GM18858 (cell line): ENCODE results near the gene APOL1.

Experiments used
- ATAC-seq: cut with Tn5 transposase; IDR thresholded peaks from one replicate; pipeline ENCODE4 v1.9.1; 2021; ENCODE audit not compliant: unreplicated experiment

The APOL1 gene

DNA sequence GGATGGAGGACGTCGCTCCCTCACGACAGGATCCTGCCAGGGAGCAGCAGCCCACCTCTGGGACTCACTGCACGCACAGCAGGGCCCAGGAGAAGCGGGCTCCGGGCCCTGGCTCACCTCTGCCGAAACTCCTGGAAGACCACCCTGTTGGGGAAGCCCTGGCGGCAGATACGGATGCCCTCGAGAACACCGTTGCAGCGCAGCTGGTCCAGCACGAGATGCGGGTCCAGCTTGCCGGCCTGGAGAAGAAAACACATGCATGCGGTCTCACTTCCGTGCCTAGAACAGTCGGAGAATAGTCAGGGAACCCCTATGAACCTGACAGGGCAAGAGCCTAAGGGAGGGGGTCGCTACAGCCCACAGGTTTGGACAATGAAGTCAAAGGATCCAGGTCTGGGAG lies 52.9 kb downstream of the APOL1 start:
- ATAC-seq = no peak

DNA sequence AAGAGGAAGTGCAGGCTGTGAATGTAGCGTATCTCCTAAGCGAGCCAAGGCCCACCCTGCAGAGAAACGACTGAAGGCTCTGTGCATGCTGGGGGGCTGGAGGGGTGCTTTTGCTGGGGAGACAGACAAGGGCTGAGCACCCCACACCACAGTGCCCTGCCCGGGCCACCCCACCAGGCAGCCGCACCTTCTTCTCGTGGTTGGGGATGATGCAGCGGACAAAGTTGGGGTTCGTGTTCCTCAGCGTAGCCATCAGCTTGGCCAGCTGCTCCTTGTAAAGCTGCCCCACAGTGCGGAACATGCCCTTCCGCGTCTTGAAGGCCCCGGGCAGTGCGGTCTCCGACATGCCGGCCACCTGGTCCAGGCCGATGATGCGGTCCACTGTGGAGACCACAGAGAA lies 53.3 kb downstream of the APOL1 start:
- no peak for ATAC-seq

DNA sequence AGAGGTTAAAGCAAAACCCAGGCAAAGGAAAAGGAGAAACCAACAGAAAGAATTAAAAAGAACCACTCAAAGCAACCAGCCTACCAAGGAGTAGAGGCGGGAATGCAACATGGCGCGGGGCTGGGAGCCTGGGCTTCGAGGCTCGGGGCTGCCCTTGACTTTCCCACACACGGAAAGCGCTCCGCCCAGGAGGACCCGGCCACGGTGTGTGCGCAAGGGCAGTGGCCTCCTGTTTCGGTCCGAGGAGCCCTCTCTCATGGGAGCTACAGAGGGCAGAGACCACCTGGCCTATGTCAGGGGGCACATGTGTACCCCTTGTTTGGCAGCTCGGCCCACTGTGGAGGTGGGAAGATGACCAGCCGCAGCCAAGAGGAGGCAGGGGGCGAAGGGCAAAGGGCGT lies 55.9 kb downstream of the APOL1 start:
- ATAC-seq = no peak

DNA sequence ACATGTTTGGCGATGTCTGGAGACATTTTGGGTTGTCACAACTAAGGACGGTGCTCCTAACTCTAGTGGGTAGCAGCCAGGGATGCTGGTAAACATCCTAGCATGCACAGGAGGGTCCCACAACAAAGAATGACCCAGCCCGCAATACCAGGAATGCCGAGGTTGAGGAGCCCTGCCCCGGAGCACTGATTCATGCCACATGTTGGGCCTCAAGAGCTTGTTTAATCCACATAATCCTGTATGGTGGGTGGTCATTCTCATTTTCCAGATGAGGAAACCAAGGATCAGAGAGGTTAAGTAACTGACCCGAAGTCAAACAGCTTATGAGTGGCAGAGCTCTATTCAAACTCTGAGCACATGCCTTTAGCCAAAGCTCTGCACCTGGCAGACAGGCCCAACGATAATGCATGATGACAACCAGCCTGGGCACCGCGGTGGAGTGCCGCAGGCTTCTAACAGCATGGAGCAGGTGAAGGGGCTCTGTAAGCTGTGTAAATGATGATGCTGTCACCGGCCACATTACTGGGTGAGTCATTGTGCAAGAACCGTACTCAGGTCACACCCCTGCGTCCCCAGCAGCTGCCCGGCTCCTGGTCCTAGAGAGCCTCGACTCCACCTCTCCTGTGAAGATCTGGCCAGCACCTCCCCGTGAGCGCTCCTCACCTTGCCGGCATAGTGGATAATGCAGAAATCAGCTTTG lies 58.6 kb downstream of the APOL1 start:
- ATAC-seq = no peak

DNA sequence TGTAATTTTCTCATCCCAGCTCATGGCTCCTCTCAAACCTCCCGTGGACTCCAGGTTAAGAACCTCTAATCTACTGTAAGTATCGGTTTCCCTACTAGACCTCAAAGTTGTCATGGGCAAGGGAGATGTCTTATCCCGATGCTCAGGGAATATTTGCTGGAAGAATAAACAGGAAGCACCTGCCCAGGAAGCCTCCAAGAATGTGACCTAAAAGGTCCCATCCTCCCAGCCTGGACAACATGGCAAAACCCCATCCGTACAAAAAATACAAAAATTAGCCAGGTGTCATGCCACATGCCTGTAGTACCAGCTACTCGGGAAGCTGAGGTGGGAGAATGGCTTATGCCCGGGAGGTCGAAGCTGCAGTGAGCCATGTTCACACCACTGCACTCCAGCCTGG lies 62.4 kb downstream of the APOL1 start:
- no peak for ATAC-seq

DNA sequence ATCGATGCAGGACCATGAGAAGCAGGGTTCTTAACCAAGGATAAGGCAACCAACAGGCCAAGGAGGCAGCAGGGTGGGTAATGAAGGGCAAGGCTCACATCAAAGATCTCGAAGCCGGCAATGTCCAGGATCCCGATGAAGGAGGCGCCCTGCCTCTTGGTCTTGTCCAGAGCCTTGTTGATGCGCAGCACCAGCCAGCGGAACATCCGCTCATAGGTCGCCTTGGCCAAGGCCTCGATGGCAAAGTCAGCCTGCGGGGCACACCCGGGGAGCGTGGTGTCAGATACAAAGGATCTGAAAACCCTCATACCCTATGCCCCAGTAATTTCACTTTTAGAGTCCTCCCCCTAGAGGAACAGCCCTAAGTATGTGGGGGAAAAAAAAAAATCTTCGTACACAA lies 63.5 kb downstream of the APOL1 start:
- no peak for ATAC-seq
